Measurements from ENCODE around the gene PTPRJ.

PTPRJ gene

DNA sequence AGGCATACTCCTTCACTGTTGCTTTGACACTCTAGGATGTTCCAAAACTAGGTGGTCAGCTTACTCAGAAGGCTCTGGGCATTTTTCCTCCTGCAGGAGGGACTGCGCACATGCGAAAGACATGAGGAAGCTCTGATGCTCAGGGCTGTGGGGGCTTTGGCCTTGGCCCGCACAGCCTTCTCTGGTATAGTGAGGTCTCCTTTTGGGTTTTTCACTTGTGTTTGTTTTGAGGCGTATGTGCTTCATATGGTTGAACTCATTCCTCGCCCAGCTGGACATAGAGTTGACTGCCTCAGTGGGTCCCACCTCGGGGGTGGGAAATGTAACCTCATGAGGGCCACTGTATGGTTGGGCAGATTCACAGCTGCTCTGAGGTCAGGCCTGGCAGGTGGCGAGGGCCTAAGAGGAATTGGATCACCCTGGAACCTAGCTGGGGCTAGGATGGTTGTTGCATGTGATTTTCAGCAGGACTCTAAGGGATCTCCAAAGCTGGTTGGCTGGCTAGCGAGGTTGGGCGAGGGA, 63.7 kb downstream of the PTPRJ start:
- DNase-seq, result no peak

- DNase-seq, result no peak
Observed at GRCh38 chr11:48044577-48044976, 64.2 kb downstream of the PTPRJ start.

GRCh38 chr11:48045536-48045935, 65.2 kb downstream of the PTPRJ start:
- no peak for DNase-seq

DNA sequence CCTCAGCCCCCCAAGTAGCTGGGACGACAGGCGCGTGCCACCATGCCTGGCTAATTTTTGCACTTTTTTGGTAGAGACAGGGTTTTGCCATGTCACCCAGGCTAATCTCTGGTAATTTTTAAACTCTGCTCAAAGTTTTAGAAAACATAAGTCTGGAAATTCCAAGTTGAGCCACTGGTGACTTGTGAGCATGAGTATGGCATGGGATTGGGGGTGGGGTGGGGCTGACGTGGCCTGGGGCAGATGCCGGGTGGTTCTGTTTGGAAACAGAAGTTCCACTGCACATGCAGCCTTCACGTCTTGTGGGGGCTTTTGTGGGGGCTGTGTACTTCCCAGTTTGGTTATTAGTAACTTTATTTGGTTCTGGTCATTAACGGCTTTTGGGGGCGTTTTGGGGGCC, 67.3 kb downstream of the PTPRJ start:
- no peak for DNase-seq

DNA sequence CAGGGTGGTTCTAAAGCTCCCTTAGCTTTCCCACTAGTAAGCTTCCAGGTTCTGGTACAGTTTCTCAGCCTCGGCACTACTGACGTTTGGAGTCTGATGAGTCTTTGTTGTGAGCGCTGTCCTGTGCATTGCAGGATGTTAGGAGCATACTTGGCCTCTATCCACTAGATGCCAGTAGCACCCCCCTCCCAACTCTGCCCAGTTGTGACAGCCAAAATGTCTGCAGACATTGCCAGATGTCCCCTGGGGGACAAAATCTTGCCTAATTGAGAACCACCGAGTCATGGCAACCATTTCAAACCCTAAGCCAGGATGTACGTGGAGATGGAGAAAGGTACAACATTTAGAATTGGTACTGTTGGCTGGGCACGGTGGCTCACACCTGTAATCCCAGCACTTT, 68.7 kb downstream of the PTPRJ start:
- DNase-seq, result no peak

DNA sequence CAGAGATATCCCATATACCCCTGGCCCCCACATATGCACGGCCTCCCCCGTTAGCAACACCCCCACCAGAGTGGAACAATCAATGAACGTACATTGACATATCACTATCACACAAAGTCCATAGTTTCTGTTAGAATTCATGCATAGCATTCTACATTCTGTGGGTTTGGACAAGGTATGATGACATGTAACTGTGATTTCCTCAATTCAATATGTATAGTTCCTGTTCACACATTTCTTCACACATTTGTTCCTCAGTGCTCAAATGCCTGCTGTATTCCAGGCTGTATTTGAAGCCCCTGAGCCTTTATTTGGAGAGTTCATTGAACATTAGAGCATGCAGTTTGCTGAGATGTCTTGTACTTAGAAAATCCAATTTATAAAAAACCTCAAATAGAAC, 69.9 kb downstream of the PTPRJ start:
- no peak for DNase-seq

DNA sequence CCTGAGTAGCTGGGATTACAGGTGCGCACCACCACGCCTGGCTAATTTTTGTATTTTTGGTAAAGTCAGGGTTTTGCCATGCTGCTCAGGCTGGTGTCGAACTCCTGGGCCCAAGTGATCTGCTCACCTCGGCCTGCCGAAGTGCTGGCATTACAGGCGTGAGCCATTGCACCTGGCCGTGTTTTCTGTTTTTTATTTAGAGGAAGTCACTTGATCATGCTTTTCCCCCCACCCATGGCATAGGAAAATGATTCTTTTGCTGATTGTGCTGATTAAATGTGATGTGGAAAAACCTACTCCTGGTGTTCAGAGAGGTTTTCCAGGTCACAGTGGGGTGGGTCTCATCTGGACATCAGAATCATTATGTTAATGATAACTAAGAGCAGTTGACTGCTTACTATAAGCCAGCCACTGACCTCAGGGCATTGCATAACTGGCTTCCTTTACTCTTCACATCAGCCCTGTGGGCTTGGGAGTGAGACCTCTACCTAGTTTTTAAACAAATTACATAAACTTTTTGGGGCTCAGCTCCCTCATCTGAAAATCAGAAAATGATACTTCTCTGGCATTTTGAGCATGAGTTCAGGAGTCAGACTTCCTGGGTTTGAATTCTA, 71.0 kb downstream of the PTPRJ start:
- DNase-seq, result no peak

- DNase-seq, result no peak
Observed at GRCh38 chr11:48052183-48053044, 72.1 kb downstream of the PTPRJ start.

GRCh38 chr11:48054994-48055291, 74.6 kb downstream of the PTPRJ start:
- DNase-seq, result no peak

- DNase-seq, result peak; percentile 66
Observed at GRCh38 chr11:48055292-48056132, 75.2 kb downstream of the PTPRJ start.

GRCh38 chr11:48056325-48057183, 76.2 kb downstream of the PTPRJ start:
- no peak for DNase-seq

- no peak for DNase-seq
Observed at GRCh38 chr11:48058064-48058463, 77.7 kb downstream of the PTPRJ start.

DNA sequence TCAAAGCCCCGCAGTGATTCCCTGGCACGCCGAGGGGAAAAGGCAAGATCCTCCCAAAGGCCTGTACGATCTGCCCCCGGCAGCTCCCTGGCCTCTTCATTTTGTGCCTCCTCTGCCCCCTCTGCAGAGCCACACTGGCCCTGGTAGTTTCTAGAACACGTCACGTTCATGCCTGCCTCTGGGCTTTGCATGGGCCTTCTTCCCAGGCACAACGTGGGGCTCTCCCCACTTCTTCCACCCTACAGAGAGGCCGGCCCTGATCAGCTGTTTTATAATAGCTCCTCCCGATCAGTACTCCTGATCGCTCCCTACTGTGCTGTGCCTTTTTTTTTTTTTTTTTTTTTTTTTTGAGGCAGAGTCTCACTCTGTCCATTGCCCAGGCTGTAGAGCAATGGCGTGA, 78.4 kb downstream of the PTPRJ start:
- DNase-seq, result no peak

DNA sequence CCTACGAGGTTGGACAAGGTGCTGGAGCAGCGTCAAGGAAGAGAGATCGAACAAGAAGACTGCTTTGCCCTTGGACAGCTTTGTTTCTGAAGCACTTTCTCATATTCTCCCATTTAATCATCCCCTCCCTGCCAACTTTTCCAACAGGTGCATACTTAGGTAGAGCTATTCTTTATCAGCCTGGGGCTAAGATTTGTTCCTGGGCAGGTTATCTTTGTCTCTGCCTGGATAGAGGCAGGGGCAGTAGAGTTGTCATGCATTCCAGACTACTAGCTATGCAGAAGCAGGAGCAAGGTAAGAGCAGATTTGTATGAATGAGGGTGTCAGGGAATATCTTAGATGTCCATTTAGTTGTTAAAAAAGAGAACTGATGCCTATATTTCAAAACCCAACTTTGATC, 82.3 kb downstream of the PTPRJ start:
- no peak for DNase-seq

DNA sequence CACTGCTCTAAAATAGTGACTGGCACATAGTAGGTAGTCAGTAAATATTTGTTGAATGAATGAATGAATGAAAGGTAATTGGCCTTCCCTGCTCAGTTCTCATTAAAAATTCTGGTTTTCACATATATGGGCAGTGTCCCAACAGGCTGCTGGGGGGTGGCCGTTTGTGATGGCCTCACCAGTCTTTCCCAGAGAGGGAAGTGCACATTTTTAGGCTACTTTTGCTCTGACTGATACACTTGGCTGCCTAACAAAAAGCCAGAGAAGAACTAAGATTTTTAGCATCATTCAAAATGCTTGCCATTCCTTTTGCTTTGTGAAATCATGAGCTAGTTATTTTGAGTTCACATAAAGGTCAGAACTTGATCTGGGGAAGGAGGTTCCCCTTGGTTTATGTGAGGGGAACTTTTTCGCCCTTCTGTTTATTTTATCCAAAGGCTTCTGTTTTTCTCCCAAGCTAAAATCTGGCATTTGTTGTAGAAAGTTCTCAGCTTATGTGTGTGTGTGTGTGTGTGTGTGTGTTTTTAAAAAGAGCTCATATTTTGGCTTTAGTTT, 83.1 kb downstream of the PTPRJ start:
- DNase-seq, result no peak

GRCh38 chr11:48064306-48064705, 83.9 kb downstream of the PTPRJ start:
- no peak for DNase-seq

GRCh38 chr11:48066881-48067800, 86.8 kb downstream of the PTPRJ start:
- DNase-seq, result no peak

- DNase-seq, result no peak
Observed at GRCh38 chr11:48073031-48073861, 92.9 kb downstream of the PTPRJ start.

DNA sequence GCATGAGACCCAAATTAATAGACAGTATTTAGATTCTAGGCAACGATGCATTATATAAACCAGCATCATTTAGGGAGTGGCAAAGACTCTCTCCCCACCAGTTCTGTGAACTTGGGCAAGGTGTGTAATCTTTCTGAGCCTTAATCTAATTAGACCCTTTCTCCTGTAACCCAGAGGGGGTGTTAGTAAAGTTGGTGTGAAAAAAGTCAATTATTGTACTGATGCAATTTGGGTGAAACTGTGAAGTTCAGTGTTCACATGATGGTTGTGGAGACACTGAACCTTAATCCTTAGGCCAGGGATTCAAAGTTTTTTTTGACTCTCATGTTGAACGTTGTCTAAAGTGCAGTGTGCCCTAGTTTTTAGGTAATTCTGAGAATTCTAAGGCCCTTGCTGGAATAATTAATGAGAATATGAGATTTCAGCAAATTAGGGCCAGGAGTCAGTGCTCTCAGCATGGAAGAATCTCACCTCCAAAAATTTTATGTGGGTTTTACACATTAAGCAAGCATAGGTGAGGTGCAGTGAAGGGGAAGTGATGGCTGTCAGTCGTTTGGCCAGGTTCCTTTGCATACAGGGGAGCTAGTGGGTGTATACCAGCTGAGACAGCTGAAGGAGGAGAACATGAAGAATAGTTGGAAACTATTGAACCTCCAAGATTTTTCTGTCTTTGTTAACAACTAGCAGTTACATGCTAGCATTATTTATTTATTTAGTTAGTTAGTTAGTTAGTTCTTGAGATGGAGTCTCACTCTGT, 94.2 kb downstream of the PTPRJ start:
- no peak for DNase-seq

All from CD4-positive, alpha-beta T cell treated with Interleukin-4 for 4 hours (primary cell).